ENCODE measurements around the gene CEBPA.
"Not testable (repeated sequence)": the region's sequence is repeated elsewhere in the genome, so short reads cannot be mapped to it uniquely, and the experiment has no call there.

Gene CEBPA

DNA sequence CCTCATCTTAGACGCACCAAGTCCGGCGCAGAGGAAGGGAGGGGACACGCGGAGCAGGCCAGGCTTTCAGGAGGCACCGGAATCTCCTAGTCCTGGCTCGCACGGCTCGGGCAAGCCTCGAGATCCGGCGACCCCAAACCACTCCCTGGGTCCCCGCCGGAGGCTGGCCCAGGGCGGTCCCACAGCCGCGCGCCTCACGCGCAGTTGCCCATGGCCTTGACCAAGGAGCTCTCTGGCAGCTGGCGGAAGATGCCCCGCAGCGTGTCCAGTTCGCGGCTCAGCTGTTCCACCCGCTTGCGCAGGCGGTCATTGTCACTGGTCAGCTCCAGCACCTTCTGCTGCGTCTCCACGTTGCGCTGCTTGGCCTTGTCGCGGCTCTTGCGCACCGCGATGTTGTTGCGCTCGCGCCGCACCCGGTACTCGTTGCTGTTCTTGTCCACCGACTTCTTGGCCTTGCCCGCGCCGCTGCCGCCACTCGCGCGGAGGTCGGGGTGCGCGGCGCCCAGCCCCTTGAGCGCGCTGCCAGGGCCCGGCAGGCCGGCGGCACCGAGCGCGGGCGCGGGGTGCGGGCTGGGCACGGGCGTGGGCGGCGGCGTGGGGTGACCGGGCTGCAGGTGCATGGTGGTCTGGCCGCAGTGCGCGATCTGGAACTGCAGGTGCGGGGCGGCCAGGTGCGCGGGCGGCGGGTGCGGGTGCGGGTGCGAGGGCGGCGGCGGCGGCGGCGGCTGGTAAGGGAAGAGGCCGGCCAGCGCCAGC is 1.0 kb downstream of the CEBPA start:
- no peak for DNase-seq (ENCODE audit: low read depth in 1 of 2, low spot score in 1 of 2)

- no peak for DNase-seq (ENCODE audit: low read depth in 1 of 2, low spot score in 1 of 2)
Observed at GRCh38 chr19:33300894-33301143, 1.5 kb downstream of the CEBPA start.

- DNase-seq (ENCODE audit: low read depth in 1 of 2, low spot score in 1 of 2) = no peak
Observed at GRCh38 chr19:33300009-33300893, 2.1 kb downstream of the CEBPA start.

GRCh38 chr19:33299051-33299688 is 3.2 kb downstream of the CEBPA start:
- DNase-seq (ENCODE audit: low read depth in 1 of 2, low spot score in 1 of 2) = no peak

- DNase-seq (ENCODE audit: low read depth in 1 of 2, low spot score in 1 of 2) = no peak
Observed at GRCh38 chr19:33298146-33298911, 4.0 kb downstream of the CEBPA start.

DNA sequence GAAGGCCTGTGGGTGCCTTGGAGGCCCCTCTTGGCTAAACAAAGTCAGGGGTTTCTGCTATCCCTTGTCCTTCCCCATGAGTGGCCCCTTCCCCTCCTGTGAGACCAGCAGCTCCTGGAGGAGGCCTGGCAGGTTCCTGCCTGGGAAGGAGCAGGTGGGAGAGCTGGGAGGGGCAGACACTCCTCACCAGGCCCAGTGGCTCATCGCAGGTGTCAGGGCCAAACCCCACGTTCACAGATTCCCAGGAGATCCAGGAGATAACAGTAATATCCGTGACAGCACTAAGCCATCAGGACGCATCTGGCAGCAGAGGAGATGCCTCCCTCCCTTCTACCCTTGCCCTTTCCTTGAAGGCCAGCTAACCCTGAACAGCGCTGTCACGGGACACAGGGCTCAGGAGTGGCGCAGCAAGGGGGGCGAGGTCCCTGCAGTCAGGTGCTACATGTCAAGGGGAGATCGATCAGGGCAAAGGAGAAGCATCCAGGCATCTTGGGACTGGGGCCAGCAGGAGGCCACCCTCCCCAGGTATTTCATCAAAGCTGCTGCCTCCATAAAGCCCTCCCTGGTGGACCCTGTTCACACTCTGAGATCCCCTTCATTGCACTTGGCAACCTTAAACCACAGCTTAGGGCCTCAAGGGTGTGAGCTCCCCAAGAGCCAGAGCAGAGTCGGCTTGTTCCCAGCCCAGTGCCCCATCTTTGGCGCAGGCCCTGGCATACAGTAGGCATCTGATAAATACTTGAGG is 4.8 kb downstream of the CEBPA start:
- DNase-seq (ENCODE audit: low read depth in 1 of 2, low spot score in 1 of 2) = no peak

- DNase-seq (ENCODE audit: low read depth in 1 of 2, low spot score in 1 of 2) = no peak
Observed at GRCh38 chr19:33296488-33296971, 5.8 kb downstream of the CEBPA start.

- no peak for DNase-seq (ENCODE audit: low read depth in 1 of 2, low spot score in 1 of 2)
Observed at GRCh38 chr19:33295621-33296487, 6.5 kb downstream of the CEBPA start.

- not testable (repeated sequence) for DNase-seq (ENCODE audit: low read depth in 1 of 2, low spot score in 1 of 2)
Observed at GRCh38 chr19:33295046-33295445, 7.3 kb downstream of the CEBPA start.

DNA sequence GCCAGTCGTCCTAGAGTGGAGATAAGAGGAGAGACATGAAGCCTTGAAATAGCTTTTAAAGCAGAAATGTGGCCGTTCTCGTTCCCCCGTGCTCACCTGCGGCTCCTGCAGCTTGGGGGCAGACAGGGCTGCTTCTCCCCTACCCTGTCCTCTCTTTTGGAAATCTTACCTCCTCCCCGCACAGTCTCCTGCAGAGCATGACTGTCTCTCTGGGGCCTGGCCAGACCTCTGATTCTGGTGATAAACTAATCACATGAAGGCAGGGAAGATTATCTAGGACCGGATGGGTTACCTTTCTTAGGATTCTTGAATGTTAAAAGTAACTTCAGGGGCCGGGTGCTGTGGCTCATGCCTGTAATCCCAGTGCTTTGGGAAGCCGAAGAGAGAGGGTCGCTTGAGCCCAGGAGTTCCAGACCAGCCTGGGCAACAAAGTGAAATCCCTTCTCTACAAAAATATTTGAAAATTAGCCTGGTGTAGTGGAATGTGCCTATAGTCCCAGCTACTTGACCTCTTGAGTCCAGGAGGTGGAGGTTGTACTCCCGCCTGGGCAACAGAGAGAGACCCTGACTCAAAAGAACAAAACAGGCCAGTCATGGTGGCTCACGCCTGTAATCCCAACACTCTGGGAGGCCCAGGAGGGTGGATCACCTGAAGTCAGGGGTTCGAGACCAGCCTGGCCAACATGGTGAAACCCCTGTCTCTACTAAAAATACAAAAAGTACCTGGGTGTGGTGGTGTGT is 8.1 kb downstream of the CEBPA start:
- no peak for DNase-seq (ENCODE audit: low read depth in 1 of 2, low spot score in 1 of 2)

DNA sequence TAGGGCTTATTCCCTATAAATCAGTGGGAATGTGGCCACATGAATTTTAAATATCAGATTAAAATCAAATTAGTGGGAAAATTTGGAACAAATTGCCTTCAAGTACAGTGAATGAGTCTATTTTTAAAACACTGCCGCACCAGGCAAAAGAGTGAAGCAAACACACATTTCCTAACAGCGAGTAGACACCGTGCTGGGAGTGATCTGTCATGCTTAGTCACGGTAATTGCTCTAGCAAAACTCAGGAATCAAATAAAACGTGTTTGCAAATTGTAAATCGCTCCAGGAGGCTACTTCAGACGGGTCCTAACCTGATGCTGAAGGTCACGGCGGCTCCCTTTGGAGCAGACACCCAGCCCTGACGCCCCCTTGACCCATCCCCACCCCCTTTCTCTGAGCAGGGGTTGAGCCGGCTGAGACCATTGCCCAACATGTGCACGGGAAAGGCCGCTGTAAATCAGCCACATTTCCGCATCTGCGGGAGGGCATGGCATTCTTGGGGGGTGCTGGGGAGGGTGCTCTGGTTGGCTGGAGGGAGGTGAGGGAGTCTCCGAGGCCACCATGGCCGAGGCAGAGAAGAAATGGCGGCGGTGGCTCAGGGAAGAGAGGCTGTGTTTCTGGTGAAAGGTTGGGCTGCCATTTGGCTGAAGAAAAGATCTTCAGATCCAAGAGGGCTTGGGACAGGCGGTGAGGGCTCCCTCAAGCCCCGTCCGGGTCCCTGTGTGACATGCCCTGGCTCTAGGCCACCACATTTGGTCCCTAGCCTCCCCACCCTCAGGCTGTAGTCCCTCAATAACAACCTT is 8.9 kb downstream of the CEBPA start:
- no peak for DNase-seq (ENCODE audit: low read depth in 1 of 2, low spot score in 1 of 2)

- DNase-seq (ENCODE audit: low read depth in 1 of 2, low spot score in 1 of 2) = no peak
Observed at GRCh38 chr19:33292595-33293254, 9.6 kb downstream of the CEBPA start.

GRCh38 chr19:33291623-33292534 is 10.5 kb downstream of the CEBPA start:
- no peak for DNase-seq (ENCODE audit: low read depth in 1 of 2, low spot score in 1 of 2)

DNA sequence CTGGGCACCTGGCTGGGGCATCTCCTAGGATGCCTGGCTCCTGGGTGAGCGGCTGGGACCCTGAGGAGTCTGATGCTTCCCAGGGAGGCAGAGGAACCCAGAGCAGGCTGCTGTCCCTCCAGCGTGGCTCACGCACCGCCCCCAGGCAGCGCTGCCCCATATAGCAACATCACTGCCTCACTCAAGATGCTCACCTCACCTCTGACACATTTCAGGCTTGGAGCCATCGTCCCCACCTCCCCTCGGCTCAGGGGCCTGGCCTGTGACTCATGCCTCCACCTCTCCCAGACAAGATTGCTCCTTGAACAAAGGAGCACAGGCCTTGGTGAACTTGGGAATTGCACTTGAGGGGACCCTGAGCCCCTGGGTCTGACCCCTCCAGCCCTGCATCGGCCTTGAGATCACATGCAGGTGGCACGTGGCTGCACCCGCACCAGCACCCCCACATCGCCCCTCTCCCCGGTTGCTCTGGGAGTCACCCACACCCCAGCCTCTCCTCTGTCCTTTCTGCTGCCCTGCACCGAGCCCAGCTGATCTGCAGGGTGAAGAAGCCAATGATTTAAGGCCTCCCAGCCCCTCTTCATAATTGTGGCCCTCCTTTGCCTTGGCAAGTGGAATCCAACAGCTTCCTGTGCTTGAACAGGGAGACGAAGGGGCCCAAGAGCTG is 11.2 kb downstream of the CEBPA start:
- no peak for DNase-seq (ENCODE audit: low read depth in 1 of 2, low spot score in 1 of 2)

GRCh38 chr19:33290082-33290815 is 12.1 kb downstream of the CEBPA start:
- no peak for DNase-seq (ENCODE audit: low read depth in 1 of 2, low spot score in 1 of 2)

All from activated CD4-positive, alpha-beta T cell treated with anti-CD3 and anti-CD28 coated beads, Interleukin-2, amount 50 U/mL, for 24 hours (primary cell).